Keratinocyte (primary cell): ENCODE data around the gene CYP2U1.

Experiments
- CTCF ChIP-seq, 3 experiments: IDR thresholded peaks in 1 of 3; conservative IDR thresholded peaks in 1 of 3; optimal IDR thresholded peaks in 1 of 3; 2 replicates in 2 of 3; 3 replicates in 1 of 3; pipeline versions ENCODE3 to v1.5.1; 2011; ENCODE audit warnings: low read length in 3 of 3, mild to moderate bottlenecking in 3 of 3, moderate library complexity in 2 of 3, control low read depth in 1 of 3, inconsistent platforms in 1 of 3; ENCODE audit not compliant: insufficient read depth in 2 of 3; ENCODE audit errors: extremely low read depth in 1 of 3
- EZH2 ChIP-seq: IDR thresholded peaks from one replicate; pipeline ENCODE4 v1.6.1; 2012; ENCODE audit warnings: inconsistent platforms, mild to moderate bottlenecking, low read length, moderate library complexity

GRCh38 chr4:107900508-107900907 lies 30.8 kb upstream of the CYP2U1 start:
- TF ChIP-seq CTCF (optimal IDR thresholded peaks at IDR 0.05 in 1 of 3, IDR thresholded peaks at IDR 0.05 in 1 of 3, conservative IDR thresholded peaks at IDR 0.05 in 1 of 3; ENCODE audit: extremely low read depth in 1 of 3, insufficient read depth in 2 of 3, low read length in 3 of 3) = no peak
- TF ChIP-seq EZH2 = no peak
